Activated T-cell treated with anti-CD3 and anti-CD28 coated beads for 48 hours (primary cell): ENCODE results near the gene CLIC3.

Experiments
- DNase-seq: peaks from one replicate; pipeline ENCODE4 v3.0.0-alpha.2; 2020; ENCODE audit warnings: low read depth

The CLIC3 gene

GRCh38 chr9:136980669-136981478, 15.5 kb downstream of the CLIC3 start:
- no peak for DNase-seq

- no peak for DNase-seq
These were observed 16.4 kb downstream of the CLIC3 start for GRCh38 chr9:136979769-136980587.

- DNase-seq = no peak
These were observed 17.4 kb downstream of the CLIC3 start for GRCh38 chr9:136978865-136979544.

GRCh38 chr9:136978073-136978864, 18.1 kb downstream of the CLIC3 start:
- peak; percentile 60 for DNase-seq

- DNase-seq = no peak
These were observed 18.7 kb downstream of the CLIC3 start for GRCh38 chr9:136977649-136978072.

- DNase-seq = no peak
These were observed 19.1 kb downstream of the CLIC3 start, which contains the start of gene PTGDS for GRCh38 chr9:136977223-136977622. TSS of gene PTGDS (plus strand) at chr9:136977504. CDS start at chr9:136977579, 75 bp downstream.

GRCh38 chr9:136975644-136976043, 20.7 kb downstream of the CLIC3 start:
- DNase-seq = peak; percentile 38

- DNase-seq = no peak
These were observed 21.4 kb downstream of the CLIC3 start for GRCh38 chr9:136974817-136975535.

GRCh38 chr9:136973618-136974617, 22.4 kb downstream of the CLIC3 start:
- DNase-seq = no peak

- no peak for DNase-seq
These were observed 23.6 kb downstream of the CLIC3 start for GRCh38 chr9:136972743-136973142.

- no peak for DNase-seq
These were observed 24.0 kb downstream of the CLIC3 start for GRCh38 chr9:136972335-136972734.

- no peak for DNase-seq
These were observed 24.6 kb downstream of the CLIC3 start for GRCh38 chr9:136971746-136972145.

- DNase-seq = no peak
These were observed 26.0 kb downstream of the CLIC3 start for GRCh38 chr9:136970361-136970760.

- no peak for DNase-seq
These were observed 26.6 kb downstream of the CLIC3 start for GRCh38 chr9:136969774-136970173.

- no peak for DNase-seq
These were observed 27.2 kb downstream of the CLIC3 start for GRCh38 chr9:136969150-136969549.

- no peak for DNase-seq
These were observed 27.8 kb downstream of the CLIC3 start for GRCh38 chr9:136968333-136969127.

- DNase-seq = no peak
These were observed 30.4 kb downstream of the CLIC3 start for GRCh38 chr9:136965771-136966484.

GRCh38 chr9:136964833-136965422, 31.4 kb downstream of the CLIC3 start:
- DNase-seq = no peak
